HG03139 (cell line): ENCODE measurements around the gene PRMT7.
A peak's percentile ranks its signal among the peaks of the same experiment; 100 is the strongest.

Experiments used
- ATAC-seq: cut with Tn5 transposase; IDR thresholded peaks from one replicate; pipeline ENCODE4 v1.9.1; 2021; ENCODE audit not compliant: unreplicated experiment

PRMT7 gene

DNA sequence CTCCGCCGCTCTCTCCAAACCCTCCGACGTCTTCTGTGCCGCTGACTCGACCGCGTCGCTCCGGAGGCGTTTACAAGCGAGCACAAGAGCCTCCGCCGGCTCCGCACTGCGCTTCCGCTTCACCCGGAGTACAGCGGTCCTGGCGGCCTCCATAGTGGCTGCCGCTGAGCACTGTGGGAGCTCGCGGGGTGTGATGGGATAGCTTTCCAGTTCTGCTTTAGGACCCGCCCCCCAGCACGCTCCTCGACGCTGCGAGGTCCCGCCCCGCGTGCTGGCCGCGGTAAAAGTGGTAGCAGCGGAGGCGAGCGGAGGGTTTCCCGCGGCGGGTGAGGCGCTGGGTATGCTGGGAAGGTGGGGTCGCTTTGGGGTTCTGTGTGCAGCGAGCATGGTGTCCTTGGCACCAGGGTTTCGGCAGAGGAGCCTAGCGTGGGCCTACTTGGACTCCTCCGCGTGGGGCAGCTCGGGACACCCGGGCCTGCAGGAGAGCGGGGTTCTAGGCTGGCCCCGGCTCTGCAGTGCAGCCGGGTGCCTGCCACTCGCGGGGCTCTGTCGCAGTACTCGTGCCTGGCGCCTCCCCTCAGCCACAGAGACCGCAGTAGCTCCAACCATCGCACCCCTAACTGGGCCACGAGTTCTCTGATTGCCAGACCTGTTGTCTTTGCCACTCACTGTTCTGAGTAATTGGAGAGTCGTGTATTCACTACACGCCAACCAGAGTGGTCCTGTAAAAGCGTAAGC lies at the start of gene PRMT7, which contains the start of gene SLC7A6OS:
Gene PRMT7 (plus strand): TSS at position 246 of the 738 bp plus-strand sequence. CDS start 4,961 bp downstream, outside the sequence.
Gene SLC7A6OS (minus strand): TSS at position 173 of the 738 bp plus-strand sequence. CDS start 20 bp downstream, at position 153.
- ATAC-seq = peak; percentile 92

DNA sequence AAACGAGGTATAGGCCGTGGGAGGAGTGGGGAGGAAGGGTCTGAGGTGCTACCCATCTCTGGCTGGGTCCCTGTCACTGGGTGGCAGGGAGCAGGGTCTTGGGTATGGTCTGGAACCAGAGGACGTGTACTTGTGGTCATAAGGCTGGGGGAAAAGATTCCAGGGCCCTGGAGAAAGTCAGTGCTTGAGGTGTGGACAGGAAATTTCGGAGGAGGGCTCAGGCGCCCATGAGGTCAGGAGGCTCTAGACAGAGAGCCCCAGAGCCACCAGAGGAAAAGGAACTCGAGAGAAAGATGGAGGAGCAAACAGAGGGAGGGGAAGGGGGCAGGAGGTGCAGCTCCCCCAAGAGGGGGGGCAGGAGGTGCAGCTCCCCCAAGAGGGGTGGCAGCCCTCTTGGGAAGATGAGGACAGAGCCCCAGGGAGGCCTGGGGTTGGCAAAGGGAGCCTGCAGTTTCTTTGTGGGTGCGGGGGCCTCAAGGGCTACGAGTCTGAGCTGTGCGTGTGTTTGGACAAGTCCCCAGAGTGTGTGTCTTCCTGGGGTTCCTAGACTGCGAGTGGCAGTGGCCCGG lies 47.2 kb upstream of the PRMT7 start:
- ATAC-seq = no peak

DNA sequence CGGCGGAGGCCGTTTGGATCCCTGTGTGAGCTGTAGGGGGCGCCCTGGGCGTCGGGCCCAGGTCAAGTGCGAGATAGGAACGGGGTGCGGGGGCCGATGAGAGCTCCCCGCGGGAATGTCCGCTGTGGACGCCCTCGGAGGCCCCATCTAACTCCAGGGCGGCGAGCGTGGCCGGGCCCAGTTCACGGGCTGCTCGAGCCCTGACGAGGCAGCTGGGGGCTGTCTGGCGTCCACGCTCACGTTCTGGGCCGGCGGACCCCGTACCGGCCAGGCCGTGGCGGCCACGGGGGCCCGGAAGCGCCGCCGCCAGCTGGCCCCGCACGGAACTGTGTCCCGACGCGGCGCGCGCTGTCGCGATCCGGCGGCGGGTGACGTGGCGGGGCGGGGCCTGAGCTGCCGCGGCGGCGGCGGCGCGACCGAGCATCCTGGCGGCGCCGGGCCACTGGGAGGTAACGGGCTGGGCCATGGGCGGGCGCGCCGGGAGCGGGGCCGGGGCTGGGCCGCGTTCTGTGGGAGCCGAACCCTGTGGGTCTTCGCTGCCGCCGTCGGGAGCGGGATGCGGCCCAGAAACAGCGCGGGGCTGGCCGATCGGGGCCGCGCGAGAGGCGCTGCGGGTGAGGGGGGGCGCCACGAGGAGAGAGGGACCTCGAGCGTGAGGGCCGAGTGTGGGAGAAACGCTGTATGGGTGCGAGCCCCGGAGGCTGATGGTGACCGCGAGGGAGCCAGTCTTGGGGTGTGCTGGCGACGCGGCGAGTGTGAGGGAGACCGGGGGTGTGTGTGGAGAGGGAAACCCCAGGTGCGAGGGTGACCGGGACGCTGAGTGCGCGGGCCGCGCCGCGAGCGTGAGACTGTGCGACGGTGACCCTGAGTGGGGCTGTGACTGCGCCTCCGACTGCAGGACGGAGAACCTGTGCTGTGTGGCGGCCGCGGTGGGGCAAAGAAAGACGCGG lies 46.4 kb upstream of the PRMT7 start, which contains the start of gene SLC7A6:
Gene SLC7A6 (plus strand): TSS at position 399 of the 950 bp plus-strand sequence. CDS start 10,201 bp downstream, outside the sequence.
- peak; percentile 57 for ATAC-seq

DNA sequence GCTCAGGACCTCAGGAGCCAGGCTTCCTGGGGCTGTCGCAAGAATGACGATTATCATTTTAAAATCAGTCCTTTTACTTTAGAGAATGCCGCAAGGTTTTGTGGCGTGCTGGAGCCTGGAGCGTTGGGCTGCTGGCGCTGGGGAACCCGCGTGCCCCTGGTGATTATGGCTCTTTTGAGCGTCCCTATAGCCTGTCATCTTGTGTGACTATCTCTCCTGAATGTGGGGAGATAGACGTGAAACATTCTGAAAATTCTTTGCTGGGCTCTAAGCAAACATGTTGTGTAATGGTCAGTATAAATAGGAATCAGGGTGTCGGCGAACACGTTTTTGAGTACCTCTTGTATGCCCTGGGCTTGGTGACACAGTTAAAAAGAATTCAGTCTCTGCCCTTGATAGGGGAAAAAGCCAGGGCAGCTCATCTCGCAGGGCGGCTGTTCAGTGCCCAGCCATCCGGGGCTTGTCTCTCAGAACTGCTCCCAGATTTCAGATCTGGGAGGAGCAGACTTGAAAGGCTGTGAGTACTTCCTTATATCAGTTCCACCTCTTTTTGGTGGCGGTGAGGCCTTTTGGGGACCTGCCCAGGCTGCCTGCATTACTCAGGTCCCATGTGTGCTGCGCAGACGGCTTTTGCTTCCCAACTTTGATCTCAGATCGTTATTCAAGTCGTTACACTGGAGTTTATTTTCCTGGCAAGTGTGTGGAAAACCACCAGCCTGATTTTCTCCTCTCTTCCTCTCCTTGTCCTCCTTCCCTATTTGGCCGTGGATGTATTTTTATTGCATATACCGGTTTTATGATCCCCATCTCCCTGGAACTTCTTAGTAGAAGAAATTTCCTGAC lies 45.5 kb upstream of the PRMT7 start:
- ATAC-seq = no peak

DNA sequence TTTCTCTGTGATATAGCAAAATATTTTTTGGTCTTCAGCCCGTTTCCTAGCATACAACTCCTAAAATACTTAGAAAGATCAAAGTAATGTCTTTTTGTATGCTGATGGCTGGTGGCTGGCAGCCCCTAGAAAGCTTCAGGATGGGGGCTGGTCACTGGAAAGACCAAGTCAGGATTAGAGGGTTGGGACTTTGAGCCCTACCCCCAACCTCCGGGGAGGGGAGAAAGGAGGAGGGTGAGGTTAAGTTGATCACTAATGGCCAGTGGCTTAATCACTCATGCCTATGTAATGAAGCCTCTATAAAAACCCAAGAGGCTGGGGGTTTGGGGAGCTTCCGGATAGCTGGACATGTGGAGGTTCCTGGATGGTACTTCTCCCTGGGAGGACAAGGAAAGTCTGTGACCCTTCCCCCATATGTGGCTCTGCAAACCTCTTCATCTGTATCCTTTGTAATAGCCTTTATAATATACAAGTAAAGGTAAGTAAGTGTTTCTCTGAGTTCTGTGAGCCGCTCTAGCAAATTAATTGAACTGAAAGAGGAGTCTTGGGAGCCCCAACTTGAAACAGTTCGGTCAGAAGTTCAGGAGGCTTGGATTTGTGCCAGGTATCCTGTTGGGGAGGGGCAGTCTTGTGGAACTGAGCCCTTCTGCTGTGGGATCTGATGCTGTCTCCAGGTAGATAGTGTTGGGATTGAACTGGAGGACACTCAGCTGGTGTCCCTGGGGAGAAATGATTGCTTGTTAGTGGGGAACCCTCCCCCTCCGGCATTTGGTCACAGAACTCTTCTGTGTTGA lies 43.0 kb upstream of the PRMT7 start:
- ATAC-seq = no peak

- no peak for ATAC-seq
These were observed 41.0 kb upstream of the PRMT7 start for GRCh38 chr16:68269793-68270192.

- ATAC-seq = no peak
These were observed 40.5 kb upstream of the PRMT7 start for GRCh38 chr16:68270353-68270752.

- ATAC-seq = no peak
These were observed 38.2 kb upstream of the PRMT7 start for GRCh38 chr16:68272507-68273209.

GRCh38 chr16:68273459-68273858 lies 37.4 kb upstream of the PRMT7 start:
- no peak for ATAC-seq

DNA sequence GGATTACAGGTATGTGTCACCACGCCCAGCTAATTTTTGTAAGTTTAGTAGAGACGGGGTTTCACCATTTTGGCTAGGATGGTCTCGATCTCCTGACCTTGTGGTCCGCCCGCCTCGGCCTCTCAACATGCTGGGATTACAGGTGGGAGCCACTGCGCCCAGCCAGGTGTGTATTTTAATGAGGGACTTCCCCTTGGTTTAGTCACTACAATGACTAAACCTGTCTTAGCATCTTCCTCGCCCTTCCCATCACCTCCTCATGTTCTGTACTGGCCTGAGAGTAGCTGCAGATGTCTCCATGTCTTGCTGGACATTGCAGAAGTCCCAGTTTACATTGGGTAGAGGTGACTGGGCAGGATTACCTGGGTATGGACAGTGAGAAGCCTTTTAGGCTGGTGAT lies 36.9 kb upstream of the PRMT7 start:
- no peak for ATAC-seq

DNA sequence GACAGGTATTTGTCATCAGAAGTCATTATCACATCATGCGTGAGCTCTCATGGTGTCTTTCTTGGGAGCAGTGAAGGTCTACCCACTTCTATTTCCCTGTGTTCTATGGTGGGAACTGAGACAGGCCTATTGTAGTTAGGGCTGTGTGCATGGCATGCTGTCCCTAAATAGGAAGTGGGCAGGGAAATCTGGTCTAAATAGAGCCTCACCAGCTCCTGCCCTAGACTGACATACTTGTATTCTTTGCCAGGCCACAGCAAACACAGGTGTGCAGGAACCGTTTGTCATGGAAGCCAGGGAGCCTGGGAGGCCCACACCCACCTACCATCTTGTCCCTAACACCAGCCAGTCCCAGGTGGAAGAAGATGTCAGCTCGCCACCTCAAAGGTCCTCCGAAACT lies 36.4 kb upstream of the PRMT7 start:
- ATAC-seq = no peak

DNA sequence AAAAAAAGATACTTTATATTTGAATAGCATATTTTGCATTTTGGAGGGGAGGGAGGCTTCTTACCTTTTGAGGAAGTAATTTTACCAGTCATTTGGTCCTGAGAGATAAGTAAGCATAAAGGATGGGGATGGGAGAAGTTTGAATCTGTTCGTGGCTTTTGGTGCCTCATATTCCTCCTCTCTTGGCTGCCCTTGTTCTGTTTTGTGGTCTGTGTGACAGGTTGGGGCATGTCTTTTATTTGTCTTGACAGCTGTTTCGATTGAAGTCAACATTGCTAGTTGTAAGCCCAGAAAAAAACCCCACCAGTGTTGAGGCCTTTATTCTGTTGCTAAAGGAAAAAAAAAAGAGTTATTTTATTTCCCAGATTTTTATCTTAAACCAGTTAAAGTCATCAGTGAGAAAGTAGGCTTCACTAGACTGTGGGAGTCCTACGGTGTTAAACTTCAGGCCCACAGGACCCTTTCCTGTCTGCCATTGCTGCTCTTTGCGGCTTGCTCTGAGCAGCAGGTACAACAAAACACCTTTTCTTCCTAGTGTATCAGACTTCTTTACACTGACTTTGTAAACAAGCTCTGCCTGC lies 35.1 kb upstream of the PRMT7 start:
- ATAC-seq = peak; percentile 62

DNA sequence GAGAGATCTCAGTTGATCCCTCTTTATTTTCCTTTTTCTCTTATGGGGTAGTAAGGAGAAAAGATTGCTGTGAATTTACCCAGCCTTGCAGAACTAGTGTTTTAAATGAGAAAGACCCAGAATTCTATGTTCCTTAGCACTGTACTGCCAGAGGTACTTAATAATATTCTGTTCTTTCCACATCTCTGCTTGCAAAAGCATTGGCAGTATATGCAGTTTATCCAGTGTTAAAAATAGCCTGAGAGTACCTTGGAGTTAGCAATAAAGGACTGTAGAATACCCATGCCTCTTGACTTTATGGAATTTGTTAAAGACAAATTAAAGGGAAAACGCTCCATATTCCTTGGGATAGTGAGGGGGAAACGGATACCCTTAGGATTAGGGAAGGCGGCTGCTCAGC lies 34.6 kb upstream of the PRMT7 start:
- ATAC-seq = no peak

DNA sequence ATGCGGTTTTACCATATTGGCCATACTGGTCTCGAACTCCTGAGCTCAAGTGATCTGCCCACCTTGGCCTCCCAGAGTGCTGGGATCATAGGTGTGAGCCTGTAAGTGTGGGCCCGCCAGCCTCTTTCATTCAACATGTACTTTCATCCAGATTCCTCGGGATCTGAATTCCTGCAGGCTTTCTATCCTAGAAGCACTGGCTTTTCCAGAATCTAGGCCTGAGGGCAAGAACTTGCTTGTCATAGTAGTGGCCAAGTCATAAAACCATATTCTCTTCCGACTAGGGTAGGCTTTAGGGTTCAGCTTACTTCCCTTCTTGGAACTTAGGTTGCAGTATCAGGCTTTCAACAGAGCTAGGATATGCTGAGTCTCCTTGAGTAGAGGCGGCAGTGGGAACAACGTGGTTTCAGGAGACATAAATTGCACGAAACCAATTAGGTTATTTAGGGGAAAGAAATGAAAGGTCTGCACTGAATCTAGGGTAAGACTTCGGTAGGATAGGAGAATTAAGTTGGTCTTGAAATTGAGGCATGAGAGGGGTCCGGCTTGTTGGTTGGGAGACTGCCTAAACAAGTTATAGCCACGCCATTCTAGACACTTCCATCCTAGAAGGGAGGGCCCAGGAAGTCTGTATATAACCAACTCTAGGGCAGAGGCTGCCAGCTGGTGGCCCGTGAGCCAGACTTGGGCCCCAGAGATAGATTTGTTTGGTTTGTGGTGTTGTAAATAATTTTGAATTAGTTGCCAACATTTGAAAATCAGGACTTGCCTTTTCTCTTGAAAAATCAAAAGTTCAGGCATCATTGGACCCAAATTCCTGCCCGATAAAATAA lies 30.9 kb upstream of the PRMT7 start:
- ATAC-seq = no peak

DNA sequence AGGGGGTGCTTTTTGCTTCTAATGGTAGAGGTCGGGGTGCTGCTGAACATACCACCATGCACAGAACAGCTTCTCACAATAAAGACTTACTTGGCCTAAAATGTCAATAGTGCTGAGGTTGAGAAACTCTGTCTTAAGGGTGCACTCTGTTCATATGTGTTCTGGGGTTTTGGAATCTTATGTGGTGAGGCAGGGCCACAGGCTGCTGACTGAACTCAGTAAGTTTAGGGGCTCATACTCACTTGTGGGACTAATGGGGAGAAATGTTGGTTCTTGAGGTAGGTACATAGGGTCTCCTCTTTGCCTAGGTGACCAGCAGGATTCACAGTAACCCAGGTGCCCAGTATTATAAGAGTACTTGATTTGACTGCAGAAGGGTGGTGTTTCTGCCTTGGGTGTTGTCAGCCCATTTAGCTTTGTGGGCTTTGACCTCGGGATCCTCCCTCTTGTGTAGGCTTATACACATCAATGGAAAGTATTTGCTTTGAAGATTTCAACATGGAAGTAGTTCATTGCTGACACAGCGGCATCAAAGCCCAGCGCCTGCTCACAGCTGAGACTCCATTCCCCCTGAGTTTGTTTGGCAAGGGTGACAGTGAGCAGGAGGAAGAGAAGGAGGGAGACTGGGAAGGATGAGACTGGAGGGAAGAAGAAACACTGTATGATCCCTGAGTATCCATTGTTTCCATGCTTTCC lies 29.3 kb upstream of the PRMT7 start:
- ATAC-seq = no peak

GRCh38 chr16:68282064-68282452 lies 28.8 kb upstream of the PRMT7 start:
- ATAC-seq = no peak

GRCh38 chr16:68283346-68283745 lies 27.5 kb upstream of the PRMT7 start:
- ATAC-seq = no peak
